Prostate gland (tissue), 2 donors: Measurements from ENCODE around the gene GPATCH2.

Experiments
- CTCF ChIP-seq, 4 experiments: fragments of 200-600 bp in 2 of 4; fragments of 450-650 bp in 2 of 4; sonication (generic) in 2 of 4; IDR thresholded peaks; 1 replicate in 3 of 4; 2 replicates in 1 of 4; pipeline ENCODE4 v1.5.1; 2016 to 2019; ENCODE audit warnings: antibody characterized with exemption in 4 of 4, mild to moderate bottlenecking in 2 of 4, moderate library complexity in 2 of 4
- POLR2AphosphoS5 ChIP-seq: sonication (generic); formaldehyde crosslinking; IDR thresholded peaks from one replicate; pipeline ENCODE4 v1.6.1; 2017; ENCODE audit warnings: antibody characterized with exemption

- TF ChIP-seq POLR2AphosphoS5 (no peak), CTCF (IDR thresholded peaks at IDR 0.05) (no peak)
Observed at GRCh38 chr1:217521317-217521716, 109.6 kb downstream of the GPATCH2 start.
